22Rv1 (cell line): Measurements from ENCODE around the gene S100B.

Experiments used
- ZFX ChIP-seq: fragments of 450-650 bp; IDR thresholded peaks from 2 replicates; pipeline ENCODE4 v1.6.1; 2017; ENCODE audit warnings: antibody characterized with exemption, borderline replicate concordance
- TF ChIP-seq, protein P1 (sequence below): fragments of 450-650 bp; IDR thresholded peaks from 2 replicates; pipeline ENCODE4 v1.5.1; 2017; ENCODE audit warnings: mild to moderate bottlenecking

GRCh38 chr21:46634427-46634826 lies 29.5 kb upstream of the S100B start:
- TF ChIP-seq, protein P1, sequence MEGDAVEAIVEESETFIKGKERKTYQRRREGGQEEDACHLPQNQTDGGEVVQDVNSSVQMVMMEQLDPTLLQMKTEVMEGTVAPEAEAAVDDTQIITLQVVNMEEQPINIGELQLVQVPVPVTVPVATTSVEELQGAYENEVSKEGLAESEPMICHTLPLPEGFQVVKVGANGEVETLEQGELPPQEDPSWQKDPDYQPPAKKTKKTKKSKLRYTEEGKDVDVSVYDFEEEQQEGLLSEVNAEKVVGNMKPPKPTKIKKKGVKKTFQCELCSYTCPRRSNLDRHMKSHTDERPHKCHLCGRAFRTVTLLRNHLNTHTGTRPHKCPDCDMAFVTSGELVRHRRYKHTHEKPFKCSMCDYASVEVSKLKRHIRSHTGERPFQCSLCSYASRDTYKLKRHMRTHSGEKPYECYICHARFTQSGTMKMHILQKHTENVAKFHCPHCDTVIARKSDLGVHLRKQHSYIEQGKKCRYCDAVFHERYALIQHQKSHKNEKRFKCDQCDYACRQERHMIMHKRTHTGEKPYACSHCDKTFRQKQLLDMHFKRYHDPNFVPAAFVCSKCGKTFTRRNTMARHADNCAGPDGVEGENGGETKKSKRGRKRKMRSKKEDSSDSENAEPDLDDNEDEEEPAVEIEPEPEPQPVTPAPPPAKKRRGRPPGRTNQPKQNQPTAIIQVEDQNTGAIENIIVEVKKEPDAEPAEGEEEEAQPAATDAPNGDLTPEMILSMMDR, result no peak
- no peak for TF ChIP-seq ZFX
